Astrocyte (in vitro differentiated cells and primary cell): Measurements from ENCODE around the gene ARID3B. TPM values are rescaled to one million over a fixed set of nuclear protein-coding genes. Genes with fewer than 3 reads are reported as not detected.

ENCODE experiments used
- DNase-seq: peaks from one replicate; pipeline ENCODE4 v3.0.0-alpha.2; 2010; ENCODE audit warnings: low read depth
- FAIRE-seq: peaks from 2 replicates; lab custom pipeline; 2011; peaks lifted over from hg19 to GRCh38; lab: Jason Lieb, UNC
- H2AFZ ChIP-seq: 2 replicates; pipeline ENCODE4 v1.6.0; 2012; ENCODE audit warnings: low read depth, low read length, inconsistent platforms
- H3K27ac ChIP-seq: 2 replicates; pipeline ENCODE4 v1.5.1; 2011; ENCODE audit warnings: low read depth, low read length, inconsistent platforms
- H3K27me3 ChIP-seq: 2 replicates; pipeline ENCODE4 v1.6.0; 2011; ENCODE audit warnings: low read length, inconsistent platforms; ENCODE audit not compliant: insufficient read depth
- H3K36me3 ChIP-seq: 2 replicates; pipeline ENCODE4 v1.5.1; 2011; ENCODE audit warnings: low read length, inconsistent platforms; ENCODE audit not compliant: insufficient read depth
- H3K4me1 ChIP-seq: 2 replicates; pipeline ENCODE4 v1.5.1; 2011; ENCODE audit warnings: low read length, inconsistent platforms; ENCODE audit not compliant: insufficient read depth
- H3K4me2 ChIP-seq: 2 replicates; pipeline ENCODE4 v1.6.0; 2012; ENCODE audit warnings: low read length, inconsistent platforms
- H3K4me3 ChIP-seq: 2 replicates; pipeline ENCODE4 v1.5.1; 2011; ENCODE audit warnings: low read depth, mild to moderate bottlenecking, low read length, inconsistent platforms; ENCODE audit not compliant: insufficient read depth
- H3K79me2 ChIP-seq: 2 replicates; pipeline ENCODE4 v1.6.0; 2012; ENCODE audit warnings: mild to moderate bottlenecking, low read length, inconsistent platforms; ENCODE audit not compliant: insufficient read depth
- H3K9ac ChIP-seq: 2 replicates; pipeline ENCODE4 v1.6.0; 2012; ENCODE audit warnings: mild to moderate bottlenecking, low read length, inconsistent platforms
- H3K9me3 ChIP-seq: 2 replicates; pipeline ENCODE4 v1.5.1; 2012; ENCODE audit warnings: low read depth, mild to moderate bottlenecking, low read length, inconsistent platforms; ENCODE audit not compliant: insufficient read depth
- H4K20me1 ChIP-seq: 2 replicates; pipeline ENCODE4 v1.6.0; 2012; ENCODE audit warnings: low read length, inconsistent platforms; ENCODE audit not compliant: insufficient read depth
- H3K27ac Mint-ChIP-seq: one replicate; pipeline ENCODE4 v1.8.0; 2021; ENCODE audit warnings: mild to moderate bottlenecking, mixed read lengths; ENCODE audit not compliant: unreplicated experiment
- H3K27me3 Mint-ChIP-seq: one replicate; pipeline ENCODE4 v1.8.0; 2021; ENCODE audit warnings: low read depth, mixed read lengths; ENCODE audit not compliant: unreplicated experiment
- H3K36me3 Mint-ChIP-seq: one replicate; pipeline ENCODE4 v1.8.0; 2021; ENCODE audit warnings: low read depth, mixed read lengths; ENCODE audit not compliant: unreplicated experiment
- H3K4me1 Mint-ChIP-seq: one replicate; pipeline ENCODE4 v1.8.0; 2021; ENCODE audit warnings: low read depth, mixed read lengths; ENCODE audit not compliant: unreplicated experiment
- H3K4me3 Mint-ChIP-seq: one replicate; pipeline ENCODE4 v1.8.0; 2021; ENCODE audit warnings: mild to moderate bottlenecking, moderate library complexity, mixed read lengths; ENCODE audit not compliant: unreplicated experiment
- H3K9me3 Mint-ChIP-seq: one replicate; pipeline ENCODE4 v1.8.0; 2021; ENCODE audit warnings: mild to moderate bottlenecking, mixed read lengths; ENCODE audit not compliant: unreplicated experiment
- CTCF ChIP-seq: IDR thresholded peaks from 2 replicates; pipeline ENCODE4 v1.5.1; 2011; ENCODE audit warnings: low read depth, mild to moderate bottlenecking, inconsistent platforms, low read length, moderate library complexity; ENCODE audit not compliant: insufficient read depth
- EZH2 ChIP-seq: IDR thresholded peaks from 2 replicates; pipeline ENCODE4 v1.6.1; 2012; ENCODE audit warnings: mild to moderate bottlenecking, low read length, inconsistent platforms; ENCODE audit not compliant: insufficient read depth
- total RNA-seq: library from RNA; stranded (reverse); gene quantifications from 2 replicates; pipeline ENCODE4 v1.2.1, GENCODE V29; 2021

ARID3B gene
- total RNA-seq, 1 donor from 2014 or later = 18.5 TPM

GRCh38 chr15:74504836-74505235, 36.2 kb upstream of the ARID3B start:
- Mint-ChIP-seq H3K9me3 (peaks cover 3% of the 10 kb centered on the region), H3K27me3 (no peaks in the 10 kb centered on the region), H3K36me3 (no peaks in the 10 kb centered on the region), H3K4me3 (no peak overlapping the region), H3K27ac (no peak overlapping the region), H3K4me1 (no peaks in the 10 kb centered on the region)
- no peaks in the 10 kb centered on the region for H3K36me3 ChIP-seq
- DNase-seq (no peak), FAIRE-seq (no peak)
- no peak overlapping the region for H2AFZ ChIP-seq
- no peak overlapping the region for H3K9ac ChIP-seq
- no peaks in the 10 kb centered on the region for H4K20me1 ChIP-seq
- TF ChIP-seq EZH2 (no peak), CTCF (no peak)
- no peaks in the 10 kb centered on the region for H3K4me1 ChIP-seq
- H3K27me3 ChIP-seq = no peaks in the 10 kb centered on the region
- no peaks in the 10 kb centered on the region for H3K9me3 ChIP-seq
- no peak overlapping the region for H3K27ac ChIP-seq
- H3K4me2 ChIP-seq = no peak overlapping the region
- H3K4me3 ChIP-seq = no peak overlapping the region
- no peaks in the 10 kb centered on the region for H3K79me2 ChIP-seq

GRCh38 chr15:74505837-74506514, 35.0 kb upstream of the ARID3B start:
- H3K27me3 Mint-ChIP-seq = no peaks in the 10 kb centered on the region
- no peaks in the 10 kb centered on the region for H3K36me3 ChIP-seq
- no peaks in the 10 kb centered on the region for H3K27me3 ChIP-seq
- H3K4me3 Mint-ChIP-seq = no peak overlapping the region
- DNase-seq = peak; percentile 57
- H3K4me1 Mint-ChIP-seq = no peaks in the 10 kb centered on the region
- H3K9ac ChIP-seq = no peak overlapping the region
- H2AFZ ChIP-seq = no peak overlapping the region
- no peak overlapping the region for H3K27ac ChIP-seq
- no peaks in the 10 kb centered on the region for H3K9me3 ChIP-seq
- H3K79me2 ChIP-seq = no peaks in the 10 kb centered on the region
- H3K9me3 Mint-ChIP-seq = peaks cover 3% of the 10 kb centered on the region
- H4K20me1 ChIP-seq = no peaks in the 10 kb centered on the region
- H3K36me3 Mint-ChIP-seq = no peaks in the 10 kb centered on the region
- no peaks in the 10 kb centered on the region for H3K4me1 ChIP-seq
- no peak overlapping the region for H3K4me3 ChIP-seq
- peak; percentile 52 for FAIRE-seq
- no peak for TF ChIP-seq EZH2
- TF ChIP-seq CTCF = no peak
- no peak overlapping the region for H3K4me2 ChIP-seq
- H3K27ac Mint-ChIP-seq = no peak overlapping the region

- no peak overlapping the region for H3K4me3 Mint-ChIP-seq
- DNase-seq (no peak), FAIRE-seq (no peak)
- Histone ChIP-seq H3K9ac (no peak overlapping the region), H3K27ac (no peak overlapping the region), H2AFZ (no peak overlapping the region), H4K20me1 (no peaks in the 10 kb centered on the region), H3K79me2 (no peaks in the 10 kb centered on the region), H3K4me1 (no peaks in the 10 kb centered on the region), H3K36me3 (no peaks in the 10 kb centered on the region), H3K9me3 (no peaks in the 10 kb centered on the region), H3K4me2 (no peak overlapping the region), H3K27me3 (no peaks in the 10 kb centered on the region), H3K4me3 (no peak overlapping the region)
- no peaks in the 10 kb centered on the region for H3K36me3 Mint-ChIP-seq
- no peaks in the 10 kb centered on the region for H3K27me3 Mint-ChIP-seq
- H3K27ac Mint-ChIP-seq = no peak overlapping the region
- TF ChIP-seq EZH2 = no peak
- TF ChIP-seq CTCF = no peak
- no peaks in the 10 kb centered on the region for H3K4me1 Mint-ChIP-seq
- H3K9me3 Mint-ChIP-seq = peaks cover 3% of the 10 kb centered on the region
Observed at GRCh38 chr15:74506515-74506840, 34.5 kb upstream of the ARID3B start.
